AG09309 (cell line): ENCODE measurements around the gene KLHL4.
"Not testable (repeated sequence)": the region's sequence is repeated elsewhere in the genome, so short reads cannot be mapped to it uniquely, and the experiment has no call there.

Source experiments
- DNase-seq: peaks from one replicate; pipeline ENCODE4 v3.0.0-alpha.2; 2010; ENCODE audit warnings: low read depth
- H3K4me3 ChIP-seq: 2 replicates; pipeline ENCODE4 v1.5.1; 2011; ENCODE audit warnings: mild to moderate bottlenecking, low read depth, low read length, moderate library complexity; ENCODE audit not compliant: control insufficient read depth
- TF ChIP-seq, protein P1 (sequence below): IDR thresholded peaks from 2 replicates; pipeline ENCODE4 v1.5.1; 2011; ENCODE audit warnings: mild to moderate bottlenecking, low read depth, low read length, inconsistent platforms; ENCODE audit not compliant: insufficient read depth, control insufficient read depth; ENCODE audit errors: missing control alignments

KLHL4 gene

DNA sequence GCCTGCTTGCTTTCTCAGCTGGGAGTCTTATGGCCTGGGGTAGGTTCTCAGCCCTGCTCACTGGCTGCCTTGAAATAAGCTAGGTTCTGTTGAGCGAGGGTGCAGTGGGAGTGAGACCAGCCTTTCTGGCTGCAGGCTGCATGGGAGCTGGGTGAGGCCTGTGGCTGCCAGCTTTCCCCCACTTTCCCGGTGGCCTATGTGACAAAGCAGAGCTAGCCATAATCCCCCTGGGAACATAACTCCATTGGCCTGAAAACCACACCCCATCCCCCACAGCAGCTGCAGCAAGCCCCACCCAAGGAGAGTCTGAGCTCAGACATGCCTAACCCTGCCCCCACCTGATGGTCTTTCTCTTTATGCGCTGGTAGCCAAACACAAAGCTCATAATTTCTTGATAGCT lies 118.9 kb downstream of the KLHL4 start:
- TF ChIP-seq, protein P1, sequence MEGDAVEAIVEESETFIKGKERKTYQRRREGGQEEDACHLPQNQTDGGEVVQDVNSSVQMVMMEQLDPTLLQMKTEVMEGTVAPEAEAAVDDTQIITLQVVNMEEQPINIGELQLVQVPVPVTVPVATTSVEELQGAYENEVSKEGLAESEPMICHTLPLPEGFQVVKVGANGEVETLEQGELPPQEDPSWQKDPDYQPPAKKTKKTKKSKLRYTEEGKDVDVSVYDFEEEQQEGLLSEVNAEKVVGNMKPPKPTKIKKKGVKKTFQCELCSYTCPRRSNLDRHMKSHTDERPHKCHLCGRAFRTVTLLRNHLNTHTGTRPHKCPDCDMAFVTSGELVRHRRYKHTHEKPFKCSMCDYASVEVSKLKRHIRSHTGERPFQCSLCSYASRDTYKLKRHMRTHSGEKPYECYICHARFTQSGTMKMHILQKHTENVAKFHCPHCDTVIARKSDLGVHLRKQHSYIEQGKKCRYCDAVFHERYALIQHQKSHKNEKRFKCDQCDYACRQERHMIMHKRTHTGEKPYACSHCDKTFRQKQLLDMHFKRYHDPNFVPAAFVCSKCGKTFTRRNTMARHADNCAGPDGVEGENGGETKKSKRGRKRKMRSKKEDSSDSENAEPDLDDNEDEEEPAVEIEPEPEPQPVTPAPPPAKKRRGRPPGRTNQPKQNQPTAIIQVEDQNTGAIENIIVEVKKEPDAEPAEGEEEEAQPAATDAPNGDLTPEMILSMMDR: no peak
- no peak overlapping the region for H3K4me3 ChIP-seq
- DNase-seq: no peak

DNA sequence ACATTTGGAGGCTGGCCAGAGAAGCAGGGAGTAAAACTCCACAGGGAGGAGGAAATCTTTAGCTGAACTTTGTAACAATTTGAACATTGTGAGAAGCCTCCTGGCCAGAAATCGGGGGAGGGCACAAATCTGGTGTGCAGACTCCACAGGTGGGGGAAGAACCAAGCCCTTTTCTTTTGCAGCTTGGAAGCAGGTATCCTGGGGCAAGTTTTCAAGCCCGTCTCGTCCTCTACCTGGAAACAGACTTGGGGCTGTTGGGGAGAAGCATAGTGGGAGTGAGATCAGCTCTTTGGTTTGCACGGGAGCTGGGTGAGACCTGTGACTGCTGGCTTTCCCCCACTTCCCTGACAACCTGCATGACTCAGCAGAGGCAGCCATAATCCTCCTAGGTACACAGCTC lies 123.8 kb downstream of the KLHL4 start:
- H3K4me3 ChIP-seq, DNase-seq: not testable (repeated sequence)

DNA sequence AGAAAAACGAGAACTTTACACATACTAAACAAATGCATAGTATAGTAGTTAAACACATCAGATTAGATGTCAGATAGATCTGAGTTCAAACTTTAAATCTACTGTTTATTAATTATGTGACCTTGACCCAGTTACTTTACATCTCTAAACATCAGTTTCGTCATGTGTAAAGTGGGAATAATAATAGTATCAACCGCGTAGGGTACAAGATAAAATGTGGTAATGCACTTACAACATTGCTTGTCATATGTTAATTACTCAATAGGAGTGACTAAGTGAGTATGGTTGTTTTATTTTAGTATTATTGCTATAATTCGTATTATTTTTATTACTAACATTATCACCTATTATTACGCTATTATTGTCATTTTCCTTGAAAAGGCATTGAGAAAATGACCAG lies 144.2 kb downstream of the KLHL4 start:
- no peak for DNase-seq
- TF ChIP-seq, protein P1: no peak
- no peak overlapping the region for H3K4me3 ChIP-seq

DNA sequence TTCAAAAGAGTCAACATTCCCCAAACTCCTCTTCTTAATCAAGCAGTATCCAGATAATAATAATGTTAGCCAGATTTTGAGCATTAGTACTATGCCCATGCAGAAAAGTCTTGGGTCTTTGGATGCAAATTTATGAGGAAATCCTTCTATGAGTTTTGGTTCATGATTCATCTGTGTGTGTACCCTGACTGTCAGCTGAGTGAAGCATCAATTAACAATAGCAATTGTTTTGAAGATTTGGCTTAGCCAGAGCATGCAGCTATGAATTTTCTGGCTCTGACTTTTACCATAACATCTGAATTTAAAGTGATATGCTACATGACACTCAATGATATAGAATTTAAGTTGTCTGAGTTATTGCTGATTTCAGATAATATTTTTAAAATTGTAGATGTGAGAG lies 145.8 kb downstream of the KLHL4 start:
- H3K4me3 ChIP-seq: no peak overlapping the region
- TF ChIP-seq, protein P1: no peak
- no peak for DNase-seq

DNA sequence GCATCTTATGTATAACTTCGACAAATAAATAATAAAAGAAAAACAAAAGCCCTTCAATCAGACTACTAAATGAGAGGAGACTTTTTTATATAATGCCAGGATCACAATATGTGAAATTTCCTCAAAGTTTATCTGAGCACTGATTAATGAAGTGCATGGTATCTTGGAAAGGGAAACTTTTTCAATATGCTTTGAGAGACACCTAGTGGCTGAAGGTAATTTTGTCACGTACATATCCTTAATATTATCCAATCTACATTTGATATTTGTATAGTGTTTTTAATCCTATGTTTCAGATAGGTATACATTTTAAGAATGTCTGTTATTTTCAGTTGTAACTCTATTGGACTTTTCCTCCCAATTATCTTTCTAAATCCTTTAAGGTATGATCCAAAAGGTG lies 146.8 kb downstream of the KLHL4 start:
- no peak overlapping the region for H3K4me3 ChIP-seq
- TF ChIP-seq, protein P1: peak; percentile 37
- DNase-seq: no peak

DNA sequence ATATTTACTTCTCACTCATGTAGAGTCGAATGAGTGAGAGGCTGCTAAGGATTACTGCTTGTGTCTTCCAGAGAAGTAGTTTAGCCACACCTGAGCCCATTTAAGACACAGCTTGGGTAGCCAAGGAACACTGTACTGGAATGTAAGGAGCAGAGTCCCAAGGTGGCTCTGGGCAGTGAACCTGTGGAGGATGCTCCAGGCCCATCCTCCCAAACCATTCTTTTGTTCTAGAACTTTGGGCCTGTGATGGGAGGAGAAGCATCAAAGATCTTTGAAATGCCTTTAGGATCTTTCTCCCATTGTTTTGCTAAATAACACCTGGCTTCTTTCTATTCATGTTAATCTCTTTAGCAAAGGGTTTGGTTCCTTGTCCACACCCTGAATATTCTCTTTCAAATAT lies 162.2 kb downstream of the KLHL4 start:
- DNase-seq: no peak
- no peak overlapping the region for H3K4me3 ChIP-seq
- TF ChIP-seq, protein P1: no peak

DNA sequence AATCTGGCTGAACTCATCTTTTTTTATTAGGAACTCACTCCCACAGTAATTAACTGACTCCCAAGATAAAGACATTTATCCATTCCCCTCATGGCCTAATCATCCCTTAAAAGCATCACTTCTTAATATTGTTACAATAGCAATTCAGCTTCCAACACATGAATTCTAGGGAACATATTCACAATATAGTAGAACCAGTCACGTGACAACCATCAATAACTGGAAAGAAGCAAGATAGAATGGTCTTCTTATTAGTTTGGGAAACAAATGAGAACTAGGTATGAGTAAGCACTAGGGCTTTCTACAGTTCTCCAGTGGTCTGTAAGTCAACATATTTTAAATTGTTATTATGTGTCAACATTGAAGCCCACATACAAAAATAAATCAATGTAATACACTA lies 170.1 kb downstream of the KLHL4 start:
- no peak for DNase-seq
- TF ChIP-seq, protein P1: no peak
- no peak overlapping the region for H3K4me3 ChIP-seq

DNA sequence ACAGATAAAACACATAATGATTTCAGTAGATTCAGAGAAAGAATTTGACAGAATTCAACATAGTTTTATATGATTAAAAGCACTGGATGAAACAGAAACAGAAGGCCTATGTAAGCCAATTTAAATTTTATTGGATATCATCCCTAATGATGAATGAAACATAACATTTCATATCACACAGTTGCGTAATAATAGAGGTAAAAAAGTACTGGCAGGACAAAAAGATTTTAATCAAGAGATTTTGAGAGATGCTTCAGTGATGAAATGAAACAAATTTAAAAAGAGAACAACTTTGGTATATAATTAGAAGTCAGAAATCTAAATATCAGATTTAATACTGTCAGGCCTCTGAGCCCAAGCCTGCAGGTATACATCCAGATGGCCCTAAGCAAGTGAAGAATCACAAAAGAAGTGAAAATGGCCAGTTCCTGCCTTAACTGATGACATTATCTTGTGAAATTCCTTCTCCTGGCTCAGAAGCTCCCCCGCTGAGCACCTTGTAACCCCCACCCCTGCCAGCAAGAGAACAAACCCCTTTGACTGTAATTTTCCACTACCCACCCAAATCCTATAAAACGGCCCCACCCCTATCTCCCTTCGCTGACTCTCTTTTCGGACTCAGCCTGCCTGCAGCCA lies 170.6 kb downstream of the KLHL4 start:
- not testable (repeated sequence) for DNase-seq, H3K4me3 ChIP-seq

DNA sequence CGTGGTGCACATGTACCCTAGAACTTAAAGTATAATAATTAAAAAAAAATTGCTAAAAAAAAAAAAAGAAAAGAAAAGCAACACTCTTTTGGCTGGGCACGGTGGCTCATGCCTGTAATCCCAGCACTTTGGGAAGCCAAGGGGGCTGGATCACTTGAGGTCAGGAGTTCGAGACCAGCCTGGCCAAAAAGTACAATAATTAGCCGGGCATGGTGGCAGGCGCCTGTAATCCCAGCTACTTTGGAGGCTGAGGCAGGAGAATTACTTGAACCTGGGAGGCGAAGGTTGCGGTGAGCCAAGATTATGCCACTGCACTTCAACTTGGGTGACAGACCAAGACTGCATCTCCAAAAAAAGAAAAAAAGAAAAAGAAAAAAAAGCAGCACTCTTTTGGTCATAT lies 171.6 kb downstream of the KLHL4 start:
- H3K4me3 ChIP-seq, DNase-seq: not testable (repeated sequence)
